ENCODE measurements around the gene SPRY2. TPM values are rescaled to one million over a fixed set of nuclear protein-coding genes. Genes with fewer than 3 reads are reported as not detected.

Gene SPRY2
- total and polyA plus RNA-seq, 2 of the 8 experiments (the other 6 are each of a cell fraction or from before 2014, with no cell fraction given): 37.7 to 37.9 TPM

GRCh38 chr13:80309926-80310325 is 31.0 kb downstream of the SPRY2 start:
- no peak overlapping the region for H4K8ac ChIP-seq (ENCODE audit: extremely low read depth, insufficient read depth, low read length)
- H3K36me3 ChIP-seq (ENCODE audit: control insufficient read depth in 2 of 4, insufficient read depth in 4 of 4, low read length in 3 of 4): no peaks in the 10 kb centered on the region
- no peak overlapping the region for H3K4me3 ChIP-seq (ENCODE audit: extremely low read depth in 1 of 4, insufficient read depth in 2 of 4, low read depth in 3 of 4, low read length in 4 of 4)
- no peak overlapping the region for H3K9ac ChIP-seq (replicated peaks in 1 of 4; ENCODE audit: extremely low read depth in 1 of 4, low read depth in 3 of 4, low read length in 3 of 4)
- H3K4me2 ChIP-seq (ENCODE audit: insufficient read depth in 1 of 2, low read depth in 2 of 2, low read length in 2 of 2): no peak overlapping the region
- no peak overlapping the region for H2BK5ac ChIP-seq (ENCODE audit: low read depth, low read length)
- H2BK15ac ChIP-seq (ENCODE audit: low read length): no peak overlapping the region
- H3K79me1 ChIP-seq (ENCODE audit: low read depth, low read length): no peaks in the 10 kb centered on the region
- no peak overlapping the region for H3K18ac ChIP-seq (ENCODE audit: extremely low read depth, low read length)
- H3K14ac ChIP-seq (ENCODE audit: insufficient read length): no peak overlapping the region
- H2BK20ac ChIP-seq (ENCODE audit: low read length): no peak overlapping the region
- H4K91ac ChIP-seq (replicated peaks; ENCODE audit: insufficient read length, low read length): no peak overlapping the region
- H3K23me2 ChIP-seq (ENCODE audit: low read depth, low read length): no peaks in the 10 kb centered on the region
- H4K20me1 ChIP-seq (replicated peaks in 1 of 2; ENCODE audit: control insufficient read depth in 1 of 2, insufficient read depth in 2 of 2, low read length in 2 of 2): no peaks in the 10 kb centered on the region
- H3K23ac ChIP-seq (ENCODE audit: insufficient read length): no peak overlapping the region
- no peak for TF ChIP-seq BCL11A (IDR thresholded peaks at IDR 0.05; ENCODE audit: low read depth in 2 of 2, low read length in 2 of 2)
- no peak for TF ChIP-seq EP300 (IDR thresholded peaks at IDR 0.05; ENCODE audit: borderline replicate concordance in 1 of 2, low read depth in 2 of 2, low read length in 2 of 2)
- no peak for TF ChIP-seq KDM1A (IDR thresholded peaks at IDR 0.05; ENCODE audit: borderline replicate concordance, low read length)
- no peak for TF ChIP-seq SP2 (IDR thresholded peaks at IDR 0.05; ENCODE audit: low read length)
- TF ChIP-seq SRF (IDR thresholded peaks at IDR 0.05; ENCODE audit: low read depth, low read length): no peak
- TF ChIP-seq SP1 (IDR thresholded peaks at IDR 0.05; ENCODE audit: low read depth, low read length): no peak
- no peaks in the 10 kb centered on the region for H3K27me3 ChIP-seq (replicated peaks in 1 of 4; ENCODE audit: control insufficient read depth in 3 of 4, extremely low read depth in 1 of 4, insufficient read depth in 3 of 4, low read length in 3 of 4)
- H2AFZ ChIP-seq (ENCODE audit: low read length): no peak overlapping the region
- H3K27ac ChIP-seq (ENCODE audit: low read depth, low read length): no peak overlapping the region
- no peak overlapping the region for H2BK12ac ChIP-seq (ENCODE audit: low read depth, low read length)
- H3K56ac ChIP-seq (replicated peaks; ENCODE audit: insufficient read length, low read depth, low read length): no peak overlapping the region
- DNase-seq (ENCODE audit: low read depth in 1 of 2, low spot score in 2 of 2): no peak
- H4K5ac ChIP-seq (ENCODE audit: insufficient read length, low read depth, low read length): no peak overlapping the region
- H2BK120ac ChIP-seq (replicated peaks; ENCODE audit: low read depth, low read length): no peak overlapping the region
- no peaks in the 10 kb centered on the region for H3K9me3 ChIP-seq (ENCODE audit: insufficient read depth in 2 of 2, low read depth in 1 of 2, low read length in 1 of 2)
- H3K4ac ChIP-seq (replicated peaks; ENCODE audit: insufficient read length, low read depth, low read length): no peak overlapping the region
- H3K4me1 ChIP-seq (replicated peaks in 1 of 4; ENCODE audit: control insufficient read depth in 3 of 4, insufficient read depth in 4 of 4, low read length in 3 of 4): no peaks in the 10 kb centered on the region
- ChIA-PET CTCF (ENCODE audit: partially characterized antibody) (interaction anchor here (0.9 kb wide), 1 partner anchor 27 kb away, joined by 3 read pairs; no protein-coding TSS in a partner anchor), POLR2A (ENCODE audit: partially characterized antibody) (interaction anchor here (0.7 kb wide), 1 partner anchor 439 kb away, joined by 3 read pairs; no protein-coding TSS in a partner anchor)
- FAIRE-seq: no peak
- H2AK5ac ChIP-seq (ENCODE audit: low read depth, low read length): no peak overlapping the region
- H3K79me2 ChIP-seq (ENCODE audit: control insufficient read depth in 1 of 2, insufficient read depth in 2 of 2, low read length in 2 of 2): no peaks in the 10 kb centered on the region
- WGBS, 2 experiments (ENCODE audit: extremely low coverage in 1 of 2, insufficient coverage in 1 of 2, insufficient read length in 1 of 2, insufficient replicate concordance in 2 of 2, low coverage in 1 of 2, low lambda C conversion rate in 2 of 2, missing lambda C conversion rate in 1 of 2): 75% methylated on average over 1 of the region's 3 CpGs; no CpG with 5 or more reads in 1 of the 2 experiments

Measured in H1 (cell line).